ENCODE measurements around the gene PNKD.

PNKD gene

GRCh38 chr2:218322768-218323525 is 52.6 kb downstream of the PNKD start:
- H3K27ac ChIP-seq = peak overlapping the region; percentile 89
- TF ChIP-seq CTCF (conservative IDR thresholded peaks at IDR 0.05) (no peak), ZFX (IDR thresholded peaks at IDR 0.05) (no peak)

GRCh38 chr2:218323526-218324472 is 53.5 kb downstream of the PNKD start:
- TF ChIP-seq CTCF (conservative IDR thresholded peaks at IDR 0.05) (no peak), ZFX (IDR thresholded peaks at IDR 0.05) (no peak)
- peak overlapping the region; percentile 89 for H3K27ac ChIP-seq

- H3K27ac ChIP-seq = no peak overlapping the region
- TF ChIP-seq CTCF (conservative IDR thresholded peaks at IDR 0.05) (no peak), ZFX (IDR thresholded peaks at IDR 0.05) (no peak)
These were observed 55.3 kb downstream of the PNKD start for GRCh38 chr2:218325566-218326160.

- H3K27ac ChIP-seq = no peak overlapping the region
- TF ChIP-seq CTCF (conservative IDR thresholded peaks at IDR 0.05) (no peak), ZFX (IDR thresholded peaks at IDR 0.05) (no peak)
These were observed 56.0 kb downstream of the PNKD start for GRCh38 chr2:218326315-218326714.

- H3K27ac ChIP-seq = no peak overlapping the region
- TF ChIP-seq ZFX (IDR thresholded peaks at IDR 0.05) (no peak), CTCF (conservative IDR thresholded peaks at IDR 0.05) (no peak)
These were observed 57.3 kb downstream of the PNKD start for GRCh38 chr2:218327451-218328210.

- H3K27ac ChIP-seq = no peak overlapping the region
- no peak for TF ChIP-seq ZFX (IDR thresholded peaks at IDR 0.05)
- TF ChIP-seq CTCF (conservative IDR thresholded peaks at IDR 0.05) = no peak
These were observed 58.0 kb downstream of the PNKD start for GRCh38 chr2:218328294-218328693.

All from C4-2B (cell line).